Smooth muscle cell (in vitro differentiated cells): Measurements from ENCODE around the gene DCLK2. TPM values are rescaled to one million over a fixed set of nuclear protein-coding genes. Genes with fewer than 3 reads are reported as not detected.

Source experiments
- DNase-seq: peaks from one replicate; lab custom pipeline; 2025; ENCODE audit not compliant: unreplicated experiment; lab: John Stamatoyannopoulos, UW
- H2AFZ ChIP-seq: fragments of 200-600 bp; sonication (generic); 2 replicates; pipeline ENCODE4 v1.6.0; 2016; ENCODE audit warnings: antibody characterized with exemption, low read depth, mild to moderate bottlenecking
- H3F3A ChIP-seq: fragments of 200-600 bp; sonication (generic); 2 replicates; pipeline ENCODE4 v1.6.0; 2017; ENCODE audit warnings: antibody characterized with exemption, low read depth
- H3K27ac ChIP-seq: fragments of 200-600 bp; sonication (generic); 2 replicates; pipeline ENCODE4 v1.5.1; 2016; ENCODE audit warnings: low read depth, mild to moderate bottlenecking
- H3K27me3 ChIP-seq: fragments of 200-600 bp; sonication (generic); 2 replicates; pipeline ENCODE4 v1.6.1; 2016; ENCODE audit warnings: low read depth, mild to moderate bottlenecking
- H3K36me3 ChIP-seq: fragments of 200-600 bp; sonication (generic); 2 replicates; pipeline ENCODE4 v1.5.1; 2016; ENCODE audit warnings: low read depth
- H3K4me1 ChIP-seq: fragments of 200-600 bp; sonication (generic); 2 replicates; pipeline ENCODE4 v1.5.1; 2016; ENCODE audit warnings: low read depth
- H3K4me2 ChIP-seq: fragments of 200-600 bp; sonication (generic); 2 replicates; pipeline ENCODE4 v1.6.0; 2016; ENCODE audit warnings: mild to moderate bottlenecking
- H3K4me3 ChIP-seq: fragments of 200-600 bp; sonication (generic); 2 replicates; pipeline ENCODE4 v1.5.1; 2016; ENCODE audit warnings: mild to moderate bottlenecking
- H3K79me2 ChIP-seq: fragments of 200-600 bp; sonication (generic); 2 replicates; pipeline ENCODE4 v1.6.0; 2016; ENCODE audit warnings: low read depth, mild to moderate bottlenecking
- H3K9ac ChIP-seq: fragments of 200-600 bp; sonication (generic); 2 replicates; pipeline ENCODE4 v1.6.0; 2016; ENCODE audit warnings: low read depth
- H3K9me3 ChIP-seq: fragments of 200-600 bp; sonication (generic); replicated peaks from 2 replicates; pipeline ENCODE4 v1.5.1; 2016; ENCODE audit warnings: low read depth
- H4K20me1 ChIP-seq: fragments of 200-600 bp; sonication (generic); 2 replicates; pipeline ENCODE4 v1.6.0; 2016; ENCODE audit warnings: low read depth
- CTCF ChIP-seq: fragments of 200-600 bp; sonication (generic); IDR thresholded peaks from 2 replicates; pipeline ENCODE4 v1.5.1; 2017; ENCODE audit warnings: borderline replicate concordance, mild to moderate bottlenecking, antibody characterized with exemption; ENCODE audit not compliant: insufficient read depth, poor library complexity, severe bottlenecking
- WGBS: methylation state at CpG from one replicate; pipeline ENCODE4 v1.1.7; 2016; ENCODE audit warnings: low lambda C conversion rate; 5-methylcytosine and 5-hydroxymethylcytosine counted together
- polyA plus RNA-seq: library from polyadenylated mRNA; unstranded; fragments of >200 nt; fragmentation: Nextera tagmentation; extraction: Ambion mirVana; gene quantifications from 2 replicates; pipeline ENCODE4 v1.2.1, GENCODE V29; 2016
- total RNA-seq: library from RNA; depleted of rRNA; stranded (reverse); fragments of >200 nt; gene quantifications from 2 replicates; pipeline ENCODE4 v1.2.3, GENCODE V29; 2014

Gene DCLK2
- total and polyA plus RNA-seq, 2 experiments from 2014 or later, result 1.3 to 4.8 TPM

GRCh38 chr4:150150629-150151062 is 72.4 kb downstream of the DCLK2 start:
- WGBS, result 92% methylated on average over 1 of the region's 1 CpG
- H3K9me3 ChIP-seq, result no peaks in the 10 kb centered on the region
- no peak overlapping the region for H3K4me2 ChIP-seq
- H3K36me3 ChIP-seq, result no peaks in the 10 kb centered on the region
- H3K4me1 ChIP-seq, result no peaks in the 10 kb centered on the region
- no peak overlapping the region for H2AFZ ChIP-seq
- no peak for DNase-seq
- H3K9ac ChIP-seq, result no peak overlapping the region
- H4K20me1 ChIP-seq, result no peaks in the 10 kb centered on the region
- TF ChIP-seq CTCF, result no peak
- H3K27me3 ChIP-seq, result no peaks in the 10 kb centered on the region
- H3K79me2 ChIP-seq, result no peaks in the 10 kb centered on the region
- H3F3A ChIP-seq, result no peaks in the 10 kb centered on the region
- H3K4me3 ChIP-seq, result no peak overlapping the region
- H3K27ac ChIP-seq, result no peak overlapping the region

- 73% methylated on average over 3 of the region's 3 CpGs for WGBS
- Histone ChIP-seq H3K4me1 (no peaks in the 10 kb centered on the region), H3K27ac (no peak overlapping the region), H2AFZ (no peak overlapping the region), H3K9me3 (no peaks in the 10 kb centered on the region), H4K20me1 (no peaks in the 10 kb centered on the region), H3K4me3 (no peak overlapping the region), H3K79me2 (no peaks in the 10 kb centered on the region), H3K27me3 (no peaks in the 10 kb centered on the region), H3K4me2 (no peak overlapping the region), H3K9ac (no peak overlapping the region), H3F3A (no peaks in the 10 kb centered on the region), H3K36me3 (no peaks in the 10 kb centered on the region)
- no peak for TF ChIP-seq CTCF
- DNase-seq, result no peak
Observed at GRCh38 chr4:150152766-150153165, 74.5 kb downstream of the DCLK2 start.

- H3K27me3 ChIP-seq, result no peaks in the 10 kb centered on the region
- H2AFZ ChIP-seq, result no peak overlapping the region
- WGBS, result 92% methylated on average over 4 of the region's 4 CpGs
- no peaks in the 10 kb centered on the region for H3F3A ChIP-seq
- no peaks in the 10 kb centered on the region for H3K36me3 ChIP-seq
- DNase-seq, result no peak
- no peaks in the 10 kb centered on the region for H3K79me2 ChIP-seq
- H4K20me1 ChIP-seq, result no peaks in the 10 kb centered on the region
- no peak for TF ChIP-seq CTCF
- H3K4me3 ChIP-seq, result no peak overlapping the region
- H3K4me2 ChIP-seq, result no peak overlapping the region
- H3K9me3 ChIP-seq, result no peaks in the 10 kb centered on the region
- no peak overlapping the region for H3K9ac ChIP-seq
- no peaks in the 10 kb centered on the region for H3K4me1 ChIP-seq
- H3K27ac ChIP-seq, result no peak overlapping the region
Observed at GRCh38 chr4:150155391-150155790, 77.1 kb downstream of the DCLK2 start.

GRCh38 chr4:150156543-150156942 is 78.3 kb downstream of the DCLK2 start:
- Histone ChIP-seq H3F3A (no peaks in the 10 kb centered on the region), H3K27ac (no peak overlapping the region), H3K4me3 (no peak overlapping the region), H2AFZ (no peak overlapping the region), H3K9ac (no peak overlapping the region), H3K36me3 (no peaks in the 10 kb centered on the region), H3K9me3 (no peaks in the 10 kb centered on the region), H3K27me3 (no peaks in the 10 kb centered on the region), H3K4me2 (no peak overlapping the region), H4K20me1 (no peaks in the 10 kb centered on the region), H3K4me1 (no peaks in the 10 kb centered on the region), H3K79me2 (no peaks in the 10 kb centered on the region)
- no peak for DNase-seq
- TF ChIP-seq CTCF, result no peak
- 97% methylated on average over 4 of the region's 4 CpGs for WGBS
